Gastroesophageal sphincter (tissue), 3 donors: ENCODE results near the gene TSPOAP1.

Source experiments
- POLR2A ChIP-seq, 2 donors: fragments of 450-650 bp; IDR thresholded peaks; one replicate each; pipeline ENCODE4 v1.6.1; 2017; ENCODE audit warnings: antibody characterized with exemption in 2 of 2, mild to moderate bottlenecking in 2 of 2, moderate library complexity in 1 of 2
- TF ChIP-seq, protein P1 (sequence below), 4 experiments: fragments of 200-600 bp in 2 of 4; fragments of 450-650 bp in 2 of 4; sonication (generic) in 1 of 4; IDR thresholded peaks; one replicate each; pipeline ENCODE4 v1.5.1; 2017 to 2019; ENCODE audit warnings: antibody characterized with exemption in 4 of 4, mild to moderate bottlenecking in 2 of 4, moderate library complexity in 2 of 4

- TF ChIP-seq, protein P1, sequence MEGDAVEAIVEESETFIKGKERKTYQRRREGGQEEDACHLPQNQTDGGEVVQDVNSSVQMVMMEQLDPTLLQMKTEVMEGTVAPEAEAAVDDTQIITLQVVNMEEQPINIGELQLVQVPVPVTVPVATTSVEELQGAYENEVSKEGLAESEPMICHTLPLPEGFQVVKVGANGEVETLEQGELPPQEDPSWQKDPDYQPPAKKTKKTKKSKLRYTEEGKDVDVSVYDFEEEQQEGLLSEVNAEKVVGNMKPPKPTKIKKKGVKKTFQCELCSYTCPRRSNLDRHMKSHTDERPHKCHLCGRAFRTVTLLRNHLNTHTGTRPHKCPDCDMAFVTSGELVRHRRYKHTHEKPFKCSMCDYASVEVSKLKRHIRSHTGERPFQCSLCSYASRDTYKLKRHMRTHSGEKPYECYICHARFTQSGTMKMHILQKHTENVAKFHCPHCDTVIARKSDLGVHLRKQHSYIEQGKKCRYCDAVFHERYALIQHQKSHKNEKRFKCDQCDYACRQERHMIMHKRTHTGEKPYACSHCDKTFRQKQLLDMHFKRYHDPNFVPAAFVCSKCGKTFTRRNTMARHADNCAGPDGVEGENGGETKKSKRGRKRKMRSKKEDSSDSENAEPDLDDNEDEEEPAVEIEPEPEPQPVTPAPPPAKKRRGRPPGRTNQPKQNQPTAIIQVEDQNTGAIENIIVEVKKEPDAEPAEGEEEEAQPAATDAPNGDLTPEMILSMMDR (IDR thresholded peaks at IDR 0.05): no peak
- TF ChIP-seq POLR2A (IDR thresholded peaks at IDR 0.05): no peak
Observed at GRCh38 chr17:58369214-58370031, 40.8 kb upstream of the TSPOAP1 start.
